Globus pallidus (tissue), 1 donor: Measurements from ENCODE around the gene KIAA0753.

ENCODE experiments used
- DNase-seq: peaks from one replicate; pipeline ENCODE4 v3.0.0-alpha.2; 2015; ENCODE audit warnings: low spot score

Gene KIAA0753

GRCh38 chr17:6569370-6570285 is 70.9 kb downstream of the KIAA0753 start:
- no peak for DNase-seq

- DNase-seq: no peak
Observed at GRCh38 chr17:6568184-6568758, 72.2 kb downstream of the KIAA0753 start.

GRCh38 chr17:6567528-6568183 is 72.9 kb downstream of the KIAA0753 start:
- DNase-seq: no peak

- no peak for DNase-seq
Observed at GRCh38 chr17:6561446-6561845, 79.1 kb downstream of the KIAA0753 start.

- no peak for DNase-seq
Observed at GRCh38 chr17:6560496-6560895, 80.0 kb downstream of the KIAA0753 start.

- DNase-seq: no peak
Observed at GRCh38 chr17:6559753-6560215, 80.7 kb downstream of the KIAA0753 start.

GRCh38 chr17:6558932-6559752 is 81.4 kb downstream of the KIAA0753 start:
- DNase-seq: no peak

GRCh38 chr17:6558276-6558675 is 82.2 kb downstream of the KIAA0753 start:
- DNase-seq: no peak

GRCh38 chr17:6557040-6557438 is 83.5 kb downstream of the KIAA0753 start:
- no peak for DNase-seq

- no peak for DNase-seq
Observed at GRCh38 chr17:6556121-6557039, 84.1 kb downstream of the KIAA0753 start, which contains the start of gene PITPNM3. Gene PITPNM3, minus strand, starts transcription at chr17:6556555. Its CDS starts 149 bp downstream, at chr17:6556406.

- DNase-seq: no peak
Observed at GRCh38 chr17:6555331-6556120, 85.0 kb downstream of the KIAA0753 start.

- no peak for DNase-seq
Observed at GRCh38 chr17:6554871-6555330, 85.6 kb downstream of the KIAA0753 start.

- no peak for DNase-seq
Observed at GRCh38 chr17:6554342-6554741, 86.2 kb downstream of the KIAA0753 start.

GRCh38 chr17:6551869-6552531 is 88.5 kb downstream of the KIAA0753 start:
- no peak for DNase-seq

GRCh38 chr17:6551356-6551755 is 89.2 kb downstream of the KIAA0753 start:
- DNase-seq: no peak

- no peak for DNase-seq
Observed at GRCh38 chr17:6549384-6550036, 91.0 kb downstream of the KIAA0753 start.

- DNase-seq: no peak
Observed at GRCh38 chr17:6548578-6549330, 91.8 kb downstream of the KIAA0753 start.

- DNase-seq: no peak
Observed at GRCh38 chr17:6548034-6548433, 92.5 kb downstream of the KIAA0753 start.
